LNCaP clone FGC (cell line): ENCODE measurements around the gene FKBP1A.
A peak's percentile ranks its signal among the peaks of the same experiment; 100 is the strongest.
"Not testable (repeated sequence)": the region's sequence is repeated elsewhere in the genome, so short reads cannot be mapped to it uniquely, and the experiment has no call there.

Source experiments
- DNase-seq: peaks from one replicate; pipeline ENCODE4 v3.0.0-alpha.2; 2011; ENCODE audit warnings: low read depth
- H3K4me3 ChIP-seq: 2 replicates; pipeline ENCODE4 v1.5.1; 2011; ENCODE audit warnings: mild to moderate bottlenecking, low read depth, low read length, control low read depth
- TF ChIP-seq, protein P1 (sequence below): IDR thresholded peaks from 2 replicates; pipeline ENCODE4 v1.5.1; 2012; ENCODE audit warnings: mild to moderate bottlenecking; ENCODE audit not compliant: control insufficient read depth, insufficient read depth; ENCODE audit errors: extremely low read depth

The FKBP1A gene

DNA sequence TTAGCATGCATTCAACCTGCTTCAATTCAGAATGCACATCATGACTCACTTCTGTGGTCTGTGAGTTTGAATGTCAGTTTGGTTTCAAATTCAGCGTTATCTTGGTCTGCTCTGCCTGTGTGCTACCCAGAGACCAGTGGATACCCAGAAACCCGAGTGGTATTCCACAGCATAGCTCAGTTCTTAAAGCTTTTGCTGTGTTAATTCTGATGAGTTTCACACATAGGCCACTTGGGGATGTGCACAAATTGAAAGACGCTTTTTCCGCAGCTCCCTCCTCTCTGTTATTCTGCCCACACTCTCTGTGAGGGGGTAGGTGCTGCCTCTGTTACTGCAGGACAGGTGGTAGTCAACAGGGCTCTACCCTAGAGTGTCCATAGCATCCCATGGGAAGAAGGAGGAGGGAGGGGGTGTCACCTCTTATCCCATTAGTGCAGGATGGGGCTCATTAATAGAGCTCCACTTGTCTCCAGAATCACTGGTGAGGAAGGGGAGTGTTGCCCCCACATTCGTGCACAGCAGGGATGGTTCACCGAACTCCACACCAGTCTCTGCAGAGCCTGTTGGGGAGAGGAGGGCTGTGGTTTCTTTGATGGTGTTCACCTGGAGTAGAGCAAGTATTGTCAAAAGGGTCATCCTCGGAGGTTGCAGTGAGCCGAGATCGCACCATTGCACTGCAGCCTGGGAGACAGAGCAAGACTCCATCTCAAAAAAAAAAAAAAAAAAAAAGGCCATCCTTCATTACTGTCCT is 34.8 kb downstream of the FKBP1A start:
- H3K4me3 ChIP-seq: no peak overlapping the region
- TF ChIP-seq, protein P1, sequence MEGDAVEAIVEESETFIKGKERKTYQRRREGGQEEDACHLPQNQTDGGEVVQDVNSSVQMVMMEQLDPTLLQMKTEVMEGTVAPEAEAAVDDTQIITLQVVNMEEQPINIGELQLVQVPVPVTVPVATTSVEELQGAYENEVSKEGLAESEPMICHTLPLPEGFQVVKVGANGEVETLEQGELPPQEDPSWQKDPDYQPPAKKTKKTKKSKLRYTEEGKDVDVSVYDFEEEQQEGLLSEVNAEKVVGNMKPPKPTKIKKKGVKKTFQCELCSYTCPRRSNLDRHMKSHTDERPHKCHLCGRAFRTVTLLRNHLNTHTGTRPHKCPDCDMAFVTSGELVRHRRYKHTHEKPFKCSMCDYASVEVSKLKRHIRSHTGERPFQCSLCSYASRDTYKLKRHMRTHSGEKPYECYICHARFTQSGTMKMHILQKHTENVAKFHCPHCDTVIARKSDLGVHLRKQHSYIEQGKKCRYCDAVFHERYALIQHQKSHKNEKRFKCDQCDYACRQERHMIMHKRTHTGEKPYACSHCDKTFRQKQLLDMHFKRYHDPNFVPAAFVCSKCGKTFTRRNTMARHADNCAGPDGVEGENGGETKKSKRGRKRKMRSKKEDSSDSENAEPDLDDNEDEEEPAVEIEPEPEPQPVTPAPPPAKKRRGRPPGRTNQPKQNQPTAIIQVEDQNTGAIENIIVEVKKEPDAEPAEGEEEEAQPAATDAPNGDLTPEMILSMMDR: no peak
- DNase-seq: no peak

DNA sequence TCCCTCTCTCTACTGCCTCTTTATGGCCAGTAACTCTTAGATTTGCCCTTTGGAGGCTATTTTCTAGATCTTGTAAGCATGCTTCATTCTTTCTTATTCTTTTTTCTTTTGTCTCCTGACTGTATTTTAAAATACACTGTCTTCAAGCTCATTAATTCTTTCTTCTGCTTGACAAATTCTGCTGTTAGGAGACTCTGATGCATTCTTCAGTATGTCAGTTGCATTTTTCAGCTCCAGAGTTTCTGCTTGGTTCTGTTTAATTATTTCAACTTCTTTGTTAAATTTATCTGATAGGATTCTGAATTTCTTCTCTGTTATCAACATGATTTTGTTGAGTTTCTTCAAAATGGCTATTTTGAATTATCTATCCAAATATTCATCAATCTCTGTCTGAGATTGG is 38.9 kb downstream of the FKBP1A start:
- no peak overlapping the region for H3K4me3 ChIP-seq
- no peak for DNase-seq
- TF ChIP-seq, protein P1: no peak

DNA sequence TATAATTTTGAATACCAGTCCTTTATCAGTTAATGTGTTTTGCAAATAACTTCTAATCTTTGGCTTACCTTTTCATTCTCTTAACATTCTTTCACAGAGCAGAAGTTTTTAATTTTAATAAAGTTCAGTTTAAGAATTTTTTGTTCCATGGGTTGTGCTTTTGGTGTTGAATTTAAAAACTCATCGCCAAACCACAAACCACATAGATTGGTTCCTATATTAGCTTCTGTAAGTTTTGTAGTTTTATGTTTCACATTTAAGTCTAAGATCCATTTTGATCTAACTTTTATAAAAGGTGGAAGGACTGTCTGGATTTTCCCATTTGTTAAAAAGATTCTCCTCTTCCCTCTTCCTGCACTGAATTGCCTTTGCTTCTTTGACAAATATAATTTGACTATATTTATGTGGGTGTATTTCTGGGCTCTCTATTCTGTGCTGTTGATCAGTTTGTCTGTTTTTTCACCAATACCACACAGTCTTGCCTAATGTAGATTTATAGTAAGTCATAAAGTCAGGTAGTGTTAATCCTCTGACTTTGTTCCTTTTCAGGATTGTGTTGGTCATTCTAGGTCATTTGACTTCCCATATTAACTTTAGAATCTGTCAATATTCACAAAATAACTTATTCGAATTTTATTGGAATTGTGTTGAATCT is 46.4 kb downstream of the FKBP1A start:
- no peak overlapping the region for H3K4me3 ChIP-seq
- DNase-seq: no peak
- TF ChIP-seq, protein P1: no peak

DNA sequence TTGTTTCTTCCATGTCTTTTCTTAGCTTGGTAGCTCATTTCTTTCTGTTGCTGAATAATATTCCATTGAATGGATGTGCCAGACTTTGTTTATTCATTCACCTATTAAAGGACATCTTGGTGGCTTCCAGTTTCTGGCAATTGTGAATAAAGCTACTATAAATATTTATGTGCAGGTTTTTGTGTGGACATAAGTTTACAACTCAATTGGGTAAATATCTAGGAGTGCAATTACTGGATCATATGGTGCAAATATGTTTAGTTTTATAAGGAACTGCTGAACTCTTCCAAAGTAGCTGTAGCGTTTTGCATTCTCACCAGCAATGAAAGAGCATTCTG is 47.1 kb downstream of the FKBP1A start:
- no peak overlapping the region for H3K4me3 ChIP-seq
- DNase-seq: peak; percentile 95
- TF ChIP-seq, protein P1: no peak

DNA sequence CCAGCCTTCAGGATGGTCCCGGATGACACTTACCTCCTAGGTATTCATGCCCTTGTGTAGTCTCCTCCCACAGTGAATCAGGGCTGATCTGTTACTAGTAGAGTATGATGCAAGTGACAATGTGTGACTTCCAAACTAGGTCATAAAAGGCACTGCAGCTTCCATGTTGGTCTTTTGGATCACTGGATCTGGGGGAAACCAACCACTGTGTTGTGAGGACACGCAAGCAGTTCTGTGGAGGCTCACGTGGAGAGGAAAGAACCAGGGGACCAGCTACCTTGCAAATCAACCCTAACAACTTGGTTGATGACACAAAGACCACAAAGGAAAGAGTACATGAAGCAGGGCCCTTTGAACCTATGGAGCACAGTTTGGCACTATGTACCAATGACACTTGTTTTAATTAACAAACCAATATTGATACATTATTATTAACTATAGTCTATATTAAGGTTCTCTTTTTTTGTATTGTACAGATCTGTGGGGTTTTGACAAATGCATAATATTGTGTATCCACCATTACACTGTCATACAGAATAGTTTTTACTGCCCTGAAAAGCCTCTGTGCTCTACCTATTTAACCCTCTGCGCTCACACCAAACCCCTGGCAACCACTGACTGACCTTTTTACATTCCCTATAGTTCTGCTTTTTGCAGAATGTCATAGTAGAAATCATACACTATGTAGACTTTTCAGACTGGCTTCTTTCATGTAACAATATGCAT is 47.7 kb downstream of the FKBP1A start:
- H3K4me3 ChIP-seq: no peak overlapping the region
- no peak for DNase-seq
- TF ChIP-seq, protein P1: no peak

DNA sequence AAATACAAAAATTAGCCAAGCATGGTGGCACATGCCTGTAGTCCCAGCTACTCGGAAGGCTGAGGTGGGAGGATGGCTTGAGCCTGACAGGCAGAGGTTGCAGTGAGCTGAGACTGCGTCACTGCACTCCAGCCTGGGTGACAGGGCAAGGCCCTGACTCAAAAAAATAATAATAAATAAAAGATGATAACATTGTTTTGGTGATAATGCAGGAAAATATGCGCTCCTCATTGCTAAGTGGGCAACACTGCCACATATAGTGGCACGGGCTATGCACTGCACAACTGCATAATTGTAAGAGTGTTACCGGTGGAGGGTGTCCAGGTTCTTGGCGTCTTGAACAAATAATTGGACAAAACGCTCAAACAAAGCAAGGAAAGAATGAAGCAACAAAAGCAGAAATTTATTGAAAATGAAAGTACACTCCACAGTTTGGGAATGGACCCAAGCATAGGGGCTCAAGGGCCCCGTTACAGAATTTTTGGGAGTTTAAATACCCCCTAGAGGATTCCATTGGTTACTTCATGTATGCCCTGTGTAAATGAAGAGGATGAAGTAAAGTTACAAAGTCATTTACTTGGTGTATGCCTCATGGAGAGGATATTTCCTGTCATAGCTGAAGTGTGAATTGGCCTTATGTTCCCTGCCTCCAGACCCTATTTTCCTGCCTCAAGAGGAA is 49.3 kb downstream of the FKBP1A start:
- DNase-seq, H3K4me3 ChIP-seq: not testable (repeated sequence)
